Measurements from ENCODE around the gene LGALS7B.

DNA sequence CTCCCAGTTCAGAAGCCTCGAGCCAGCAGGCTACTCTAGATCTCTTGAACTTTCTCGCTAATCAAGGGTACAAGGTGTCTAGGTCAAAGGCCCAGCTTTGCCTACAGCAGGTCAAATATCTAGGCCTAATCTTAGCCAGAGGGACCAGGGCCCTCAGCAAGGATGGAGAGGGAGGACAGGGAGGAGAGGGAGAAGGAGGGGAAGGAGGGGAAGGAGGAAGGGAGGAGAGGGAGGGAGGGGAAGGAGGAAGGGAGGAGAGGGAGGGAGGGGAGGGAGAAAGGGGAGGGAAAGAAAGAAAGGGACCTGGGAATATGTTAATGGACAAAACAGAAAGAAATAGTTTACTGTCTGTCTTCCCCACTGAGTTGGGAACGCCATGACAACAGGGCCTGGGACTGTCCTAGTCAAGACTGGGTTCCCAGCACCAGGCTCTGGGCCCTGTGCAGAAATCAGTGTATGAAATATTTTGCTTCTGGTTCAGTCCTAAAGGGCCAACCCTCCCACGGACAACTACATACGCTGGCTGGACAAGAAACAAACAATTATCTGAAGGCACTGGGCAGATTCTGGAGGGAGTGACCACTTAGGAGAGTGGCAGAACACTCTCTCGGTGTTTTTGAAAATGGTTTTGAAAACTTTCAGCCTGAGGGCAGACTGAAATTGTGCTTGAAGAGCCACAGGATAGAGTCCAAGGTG lies 38.0 kb downstream of the LGALS7B start:
- TF ChIP-seq, protein P1, sequence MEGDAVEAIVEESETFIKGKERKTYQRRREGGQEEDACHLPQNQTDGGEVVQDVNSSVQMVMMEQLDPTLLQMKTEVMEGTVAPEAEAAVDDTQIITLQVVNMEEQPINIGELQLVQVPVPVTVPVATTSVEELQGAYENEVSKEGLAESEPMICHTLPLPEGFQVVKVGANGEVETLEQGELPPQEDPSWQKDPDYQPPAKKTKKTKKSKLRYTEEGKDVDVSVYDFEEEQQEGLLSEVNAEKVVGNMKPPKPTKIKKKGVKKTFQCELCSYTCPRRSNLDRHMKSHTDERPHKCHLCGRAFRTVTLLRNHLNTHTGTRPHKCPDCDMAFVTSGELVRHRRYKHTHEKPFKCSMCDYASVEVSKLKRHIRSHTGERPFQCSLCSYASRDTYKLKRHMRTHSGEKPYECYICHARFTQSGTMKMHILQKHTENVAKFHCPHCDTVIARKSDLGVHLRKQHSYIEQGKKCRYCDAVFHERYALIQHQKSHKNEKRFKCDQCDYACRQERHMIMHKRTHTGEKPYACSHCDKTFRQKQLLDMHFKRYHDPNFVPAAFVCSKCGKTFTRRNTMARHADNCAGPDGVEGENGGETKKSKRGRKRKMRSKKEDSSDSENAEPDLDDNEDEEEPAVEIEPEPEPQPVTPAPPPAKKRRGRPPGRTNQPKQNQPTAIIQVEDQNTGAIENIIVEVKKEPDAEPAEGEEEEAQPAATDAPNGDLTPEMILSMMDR (IDR thresholded peaks at IDR 0.05; ENCODE audit: low read length), result no peak
- TF ChIP-seq EZH2 (IDR thresholded peaks at IDR 0.05; ENCODE audit: borderline replicate concordance, low read length), result no peak

Data from OCI-LY1 (cell line).